Transverse colon (tissue), 4 donors: ENCODE data around the gene PMIS2.

ENCODE experiments used
- EP300 ChIP-seq: sonication (generic); formaldehyde crosslinking; IDR thresholded peaks from one replicate; pipeline ENCODE4 v1.6.1; 2017; ENCODE audit warnings: antibody characterized with exemption, low read depth
- POLR2AphosphoS5 ChIP-seq, 3 donors: sonication (generic); formaldehyde crosslinking; IDR thresholded peaks; one replicate each; pipeline ENCODE4 v1.6.1; 2016; ENCODE audit warnings: antibody characterized with exemption in 3 of 3
- TF ChIP-seq, protein P1 (sequence below), 5 experiments: fragments of 200-600 bp in 3 of 5; fragments of 450-650 bp in 2 of 5; sonication (generic) in 3 of 5; IDR thresholded peaks; 1 replicate in 2 of 5; 2 replicates in 3 of 5; pipeline ENCODE4 v1.5.1; 2016 to 2017; ENCODE audit warnings: antibody characterized with exemption in 5 of 5, inconsistent platforms in 3 of 5, mild to moderate bottlenecking in 2 of 5, moderate library complexity in 1 of 5

DNA sequence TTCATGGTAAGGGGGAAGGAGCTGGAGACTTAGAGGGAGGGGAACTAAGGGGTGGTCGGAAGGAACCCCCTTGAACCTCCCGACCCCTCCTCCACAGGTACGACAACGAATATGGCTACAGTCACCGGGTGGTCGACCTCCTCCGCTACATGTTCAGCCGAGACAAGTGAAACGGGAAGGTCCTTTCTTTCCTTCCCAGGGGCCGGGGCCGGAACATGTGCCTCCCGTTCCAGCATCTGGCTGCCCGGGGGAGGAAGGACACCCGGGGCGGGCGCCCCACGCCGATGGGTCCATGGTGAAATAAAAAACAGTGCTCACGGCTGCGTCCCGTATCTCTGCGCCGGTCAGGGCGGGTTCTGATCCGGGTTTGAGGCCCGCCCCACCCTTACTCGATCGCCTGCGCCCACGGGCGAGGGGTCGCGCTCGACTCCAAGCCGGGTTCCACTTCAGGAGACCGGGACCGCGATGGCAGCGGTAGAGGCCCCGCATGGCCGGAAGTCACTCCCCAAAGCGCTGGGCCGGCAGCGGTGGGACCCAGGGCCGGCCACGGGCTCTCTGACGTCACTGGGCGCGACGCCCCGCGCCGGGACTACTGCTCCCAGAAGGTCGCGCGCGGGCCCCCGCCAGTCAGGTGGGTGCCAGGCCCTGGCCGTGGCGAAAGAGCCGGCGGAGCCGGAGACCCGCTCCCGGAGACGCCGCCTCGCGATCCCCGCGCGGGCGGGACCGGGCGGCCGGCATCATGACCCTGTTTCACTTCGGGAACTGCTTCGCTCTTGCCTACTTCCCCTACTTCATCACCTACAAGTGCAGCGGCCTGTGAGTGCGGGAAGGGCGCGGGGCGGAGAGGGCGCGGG lies 40.7 kb upstream of the PMIS2 start, which contains the start of gene TMEM147:
- TF ChIP-seq, protein P1, sequence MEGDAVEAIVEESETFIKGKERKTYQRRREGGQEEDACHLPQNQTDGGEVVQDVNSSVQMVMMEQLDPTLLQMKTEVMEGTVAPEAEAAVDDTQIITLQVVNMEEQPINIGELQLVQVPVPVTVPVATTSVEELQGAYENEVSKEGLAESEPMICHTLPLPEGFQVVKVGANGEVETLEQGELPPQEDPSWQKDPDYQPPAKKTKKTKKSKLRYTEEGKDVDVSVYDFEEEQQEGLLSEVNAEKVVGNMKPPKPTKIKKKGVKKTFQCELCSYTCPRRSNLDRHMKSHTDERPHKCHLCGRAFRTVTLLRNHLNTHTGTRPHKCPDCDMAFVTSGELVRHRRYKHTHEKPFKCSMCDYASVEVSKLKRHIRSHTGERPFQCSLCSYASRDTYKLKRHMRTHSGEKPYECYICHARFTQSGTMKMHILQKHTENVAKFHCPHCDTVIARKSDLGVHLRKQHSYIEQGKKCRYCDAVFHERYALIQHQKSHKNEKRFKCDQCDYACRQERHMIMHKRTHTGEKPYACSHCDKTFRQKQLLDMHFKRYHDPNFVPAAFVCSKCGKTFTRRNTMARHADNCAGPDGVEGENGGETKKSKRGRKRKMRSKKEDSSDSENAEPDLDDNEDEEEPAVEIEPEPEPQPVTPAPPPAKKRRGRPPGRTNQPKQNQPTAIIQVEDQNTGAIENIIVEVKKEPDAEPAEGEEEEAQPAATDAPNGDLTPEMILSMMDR (IDR thresholded peaks at IDR 0.05): no peak
- TF ChIP-seq POLR2AphosphoS5 (IDR thresholded peaks at IDR 0.05) (peak; percentile 51 to 80 (median 66)), EP300 (no peak)
